Measurements from ENCODE around the gene STAC.

The STAC gene

DNA sequence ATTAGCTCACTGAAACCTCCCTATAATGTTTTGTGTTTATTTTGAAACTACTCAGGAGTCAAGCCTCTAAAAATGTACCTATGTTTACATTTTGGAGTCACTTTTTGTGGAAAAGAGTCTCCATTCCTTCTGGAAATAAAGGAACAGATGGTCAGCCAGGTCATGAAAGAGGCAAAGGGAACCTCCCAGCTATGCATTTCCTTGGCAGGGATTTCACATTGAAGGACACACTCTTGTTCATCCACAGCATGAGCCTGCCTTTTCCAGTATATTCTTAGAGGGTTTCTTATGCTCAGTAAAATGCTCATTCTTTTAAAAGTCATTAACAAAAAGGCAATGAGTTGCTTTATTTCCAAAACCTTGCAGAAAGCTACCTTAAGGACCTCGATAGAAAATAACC lies 20.8 kb downstream of the STAC start:
- ATAC-seq = no peak
- TF ChIP-seq, protein P1, sequence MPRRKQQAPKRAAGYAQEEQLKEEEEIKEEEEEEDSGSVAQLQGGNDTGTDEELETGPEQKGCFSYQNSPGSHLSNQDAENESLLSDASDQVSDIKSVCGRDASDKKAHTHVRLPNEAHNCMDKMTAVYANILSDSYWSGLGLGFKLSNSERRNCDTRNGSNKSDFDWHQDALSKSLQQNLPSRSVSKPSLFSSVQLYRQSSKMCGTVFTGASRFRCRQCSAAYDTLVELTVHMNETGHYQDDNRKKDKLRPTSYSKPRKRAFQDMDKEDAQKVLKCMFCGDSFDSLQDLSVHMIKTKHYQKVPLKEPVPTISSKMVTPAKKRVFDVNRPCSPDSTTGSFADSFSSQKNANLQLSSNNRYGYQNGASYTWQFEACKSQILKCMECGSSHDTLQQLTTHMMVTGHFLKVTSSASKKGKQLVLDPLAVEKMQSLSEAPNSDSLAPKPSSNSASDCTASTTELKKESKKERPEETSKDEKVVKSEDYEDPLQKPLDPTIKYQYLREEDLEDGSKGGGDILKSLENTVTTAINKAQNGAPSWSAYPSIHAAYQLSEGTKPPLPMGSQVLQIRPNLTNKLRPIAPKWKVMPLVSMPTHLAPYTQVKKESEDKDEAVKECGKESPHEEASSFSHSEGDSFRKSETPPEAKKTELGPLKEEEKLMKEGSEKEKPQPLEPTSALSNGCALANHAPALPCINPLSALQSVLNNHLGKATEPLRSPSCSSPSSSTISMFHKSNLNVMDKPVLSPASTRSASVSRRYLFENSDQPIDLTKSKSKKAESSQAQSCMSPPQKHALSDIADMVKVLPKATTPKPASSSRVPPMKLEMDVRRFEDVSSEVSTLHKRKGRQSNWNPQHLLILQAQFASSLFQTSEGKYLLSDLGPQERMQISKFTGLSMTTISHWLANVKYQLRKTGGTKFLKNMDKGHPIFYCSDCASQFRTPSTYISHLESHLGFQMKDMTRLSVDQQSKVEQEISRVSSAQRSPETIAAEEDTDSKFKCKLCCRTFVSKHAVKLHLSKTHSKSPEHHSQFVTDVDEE (CRISPR knock-in tag; IDR thresholded peaks at IDR 0.05) = no peak
- TF ChIP-seq ZC3H10 (CRISPR knock-in tag; IDR thresholded peaks at IDR 0.05) (no peak), PPARA (CRISPR knock-in tag; IDR thresholded peaks at IDR 0.05; ENCODE audit: borderline replicate concordance) (no peak), ZNF8 (CRISPR knock-in tag; IDR thresholded peaks at IDR 0.05) (no peak)

DNA sequence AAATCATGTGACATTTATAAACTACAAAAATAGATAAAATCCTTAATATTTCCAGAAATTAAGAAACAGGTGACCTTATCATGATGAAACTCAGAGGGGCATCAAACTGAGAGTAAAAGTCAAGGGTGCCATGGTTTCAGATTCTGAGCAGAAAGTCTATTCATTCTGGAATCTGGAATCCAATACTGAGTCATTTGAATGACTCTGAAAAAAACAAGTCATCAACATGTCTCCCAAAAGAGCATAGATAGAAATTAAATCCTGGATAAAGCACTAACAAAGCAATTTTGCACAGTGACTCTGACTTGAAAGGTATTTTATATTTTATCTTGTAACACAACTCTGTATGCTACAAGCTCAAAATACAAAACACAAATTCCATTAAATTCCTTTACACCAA lies 23.4 kb downstream of the STAC start:
- no peak for ATAC-seq
- TF ChIP-seq OSR1 (CRISPR knock-in tag; IDR thresholded peaks at IDR 0.05) = no peak
- no peak for TF ChIP-seq ESRRG (CRISPR knock-in tag; IDR thresholded peaks at IDR 0.05)
- TF ChIP-seq CREB5 (CRISPR knock-in tag; IDR thresholded peaks at IDR 0.05; ENCODE audit: low read depth) = no peak
- TF ChIP-seq ZFP3 (CRISPR knock-in tag; IDR thresholded peaks at IDR 0.05) = no peak
- no peak for TF ChIP-seq SNAI2 (CRISPR knock-in tag; IDR thresholded peaks at IDR 0.05)
- no peak for TF ChIP-seq GLIS3 (CRISPR knock-in tag; IDR thresholded peaks at IDR 0.05)
- TF ChIP-seq ZNF565 (CRISPR knock-in tag; conservative IDR thresholded peaks at IDR 0.05; ENCODE audit: low read depth) = no peak
- no peak for TF ChIP-seq RARB (CRISPR knock-in tag; IDR thresholded peaks at IDR 0.05)
- TF ChIP-seq PPARA (CRISPR knock-in tag; IDR thresholded peaks at IDR 0.05; ENCODE audit: borderline replicate concordance) = no peak
- no peak for TF ChIP-seq ZNF70 (CRISPR knock-in tag; IDR thresholded peaks at IDR 0.05)
- TF ChIP-seq, protein P2, sequence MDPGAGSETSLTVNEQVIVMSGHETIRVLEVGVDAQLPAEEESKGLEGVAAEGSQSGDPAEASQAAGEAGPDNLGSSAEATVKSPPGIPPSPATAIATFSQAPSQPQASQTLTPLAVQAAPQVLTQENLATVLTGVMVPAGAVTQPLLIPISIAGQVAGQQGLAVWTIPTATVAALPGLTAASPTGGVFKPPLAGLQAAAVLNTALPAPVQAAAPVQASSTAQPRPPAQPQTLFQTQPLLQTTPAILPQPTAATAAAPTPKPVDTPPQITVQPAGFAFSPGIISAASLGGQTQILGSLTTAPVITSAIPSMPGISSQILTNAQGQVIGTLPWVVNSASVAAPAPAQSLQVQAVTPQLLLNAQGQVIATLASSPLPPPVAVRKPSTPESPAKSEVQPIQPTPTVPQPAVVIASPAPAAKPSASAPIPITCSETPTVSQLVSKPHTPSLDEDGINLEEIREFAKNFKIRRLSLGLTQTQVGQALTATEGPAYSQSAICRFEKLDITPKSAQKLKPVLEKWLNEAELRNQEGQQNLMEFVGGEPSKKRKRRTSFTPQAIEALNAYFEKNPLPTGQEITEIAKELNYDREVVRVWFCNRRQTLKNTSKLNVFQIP (CRISPR knock-in tag; IDR thresholded peaks at IDR 0.05; ENCODE audit: borderline replicate concordance, low read depth) = no peak
- no peak for TF ChIP-seq ISL1 (CRISPR knock-in tag; IDR thresholded peaks at IDR 0.05)
- TF ChIP-seq ZC3H10 (CRISPR knock-in tag; IDR thresholded peaks at IDR 0.05) = no peak
- TF ChIP-seq BACH2 (CRISPR knock-in tag; IDR thresholded peaks at IDR 0.05; ENCODE audit: borderline replicate concordance) = no peak

DNA sequence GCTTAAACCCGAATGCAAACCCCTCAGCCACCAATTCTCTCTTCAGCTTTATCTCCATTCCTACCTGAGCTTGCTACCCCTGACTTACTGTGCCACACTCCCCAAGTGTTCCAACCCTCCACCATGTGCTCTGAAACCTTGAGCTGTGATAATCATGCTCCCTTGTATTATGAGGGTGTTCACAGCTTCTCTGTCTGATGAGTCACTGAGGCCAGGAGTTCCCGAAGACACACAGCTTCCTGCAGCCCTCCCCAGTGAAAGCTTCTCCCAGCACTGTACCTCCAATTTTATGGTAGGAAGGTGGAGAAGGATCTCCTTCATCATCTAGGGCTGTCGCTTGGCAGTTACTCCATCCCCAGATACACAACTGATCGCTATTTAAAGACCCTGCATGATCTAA lies 24.9 kb downstream of the STAC start:
- no peak for ATAC-seq
- TF ChIP-seq RARB (CRISPR knock-in tag; IDR thresholded peaks at IDR 0.05) = no peak
- TF ChIP-seq PATZ1 (CRISPR knock-in tag; IDR thresholded peaks at IDR 0.05; ENCODE audit: borderline replicate concordance) = no peak
- TF ChIP-seq ZC3H10 (CRISPR knock-in tag; IDR thresholded peaks at IDR 0.05) = no peak
- TF ChIP-seq, protein P1 (CRISPR knock-in tag; IDR thresholded peaks at IDR 0.05) = no peak
- no peak for TF ChIP-seq PPARA (CRISPR knock-in tag; IDR thresholded peaks at IDR 0.05; ENCODE audit: borderline replicate concordance)
- TF ChIP-seq ZFP30 (CRISPR knock-in tag; IDR thresholded peaks at IDR 0.05) = no peak
- no peak for TF ChIP-seq ZNF565 (CRISPR knock-in tag; conservative IDR thresholded peaks at IDR 0.05; ENCODE audit: low read depth)
- TF ChIP-seq ESRRG (CRISPR knock-in tag; IDR thresholded peaks at IDR 0.05) = no peak
- TF ChIP-seq SNAI2 (CRISPR knock-in tag; IDR thresholded peaks at IDR 0.05) = no peak
- no peak for TF ChIP-seq TOX (CRISPR knock-in tag; IDR thresholded peaks at IDR 0.05; ENCODE audit: borderline replicate concordance)
- TF ChIP-seq CSDC2 (CRISPR knock-in tag; IDR thresholded peaks at IDR 0.05) = no peak
- no peak for TF ChIP-seq ZFP3 (CRISPR knock-in tag; IDR thresholded peaks at IDR 0.05)
- TF ChIP-seq, protein P2 (CRISPR knock-in tag; IDR thresholded peaks at IDR 0.05; ENCODE audit: borderline replicate concordance, low read depth) = no peak
- no peak for TF ChIP-seq TCF4 (CRISPR knock-in tag; IDR thresholded peaks at IDR 0.05; ENCODE audit: borderline replicate concordance)
- TF ChIP-seq CREB5 (CRISPR knock-in tag; IDR thresholded peaks at IDR 0.05; ENCODE audit: low read depth) = no peak

Data from SK-N-SH treated with all-trans-retinoic acid at 6 μM for 48 hours (cell line).